Stimulated activated CD4-positive, alpha-beta T cell treated with anti-CD3 and anti-CD28 coated beads, Interleukin-15, amount 100 ng/mL, for 1 hour (primary cell): Measurements from ENCODE around the gene TDRKH.
"Not testable (repeated sequence)": the region's sequence is repeated elsewhere in the genome, so short reads cannot be mapped to it uniquely, and the experiment has no call there.

ENCODE experiments used
- DNase-seq, 2 donors: peaks; one replicate each; pipeline ENCODE4 v3.0.0-alpha.2; 2020; ENCODE audit warnings: low read depth in 1 of 2, low spot score in 1 of 2

Gene TDRKH

GRCh38 chr1:151768351-151769066 is 21.8 kb downstream of the TDRKH start:
- DNase-seq = not testable (repeated sequence)

DNA sequence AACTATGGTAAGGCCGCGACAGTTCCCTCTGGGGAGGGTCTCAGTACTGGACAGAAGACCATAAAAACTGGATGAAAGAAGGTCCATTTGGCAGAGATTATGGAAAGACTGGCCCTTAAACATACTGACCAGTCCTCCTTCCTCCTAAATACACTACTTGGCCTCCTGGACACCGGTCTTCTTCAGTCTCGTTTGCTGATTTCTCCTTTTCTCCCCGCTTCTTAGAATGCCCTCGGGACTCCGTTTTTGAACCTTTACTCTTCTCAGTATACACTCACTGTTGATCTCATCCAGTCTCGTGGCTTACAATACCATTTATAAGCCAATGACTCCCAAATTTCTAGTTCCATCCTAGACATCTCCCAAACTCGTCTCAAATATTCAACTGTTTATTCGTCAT is 26.3 kb downstream of the TDRKH start:
- no peak for DNase-seq

DNA sequence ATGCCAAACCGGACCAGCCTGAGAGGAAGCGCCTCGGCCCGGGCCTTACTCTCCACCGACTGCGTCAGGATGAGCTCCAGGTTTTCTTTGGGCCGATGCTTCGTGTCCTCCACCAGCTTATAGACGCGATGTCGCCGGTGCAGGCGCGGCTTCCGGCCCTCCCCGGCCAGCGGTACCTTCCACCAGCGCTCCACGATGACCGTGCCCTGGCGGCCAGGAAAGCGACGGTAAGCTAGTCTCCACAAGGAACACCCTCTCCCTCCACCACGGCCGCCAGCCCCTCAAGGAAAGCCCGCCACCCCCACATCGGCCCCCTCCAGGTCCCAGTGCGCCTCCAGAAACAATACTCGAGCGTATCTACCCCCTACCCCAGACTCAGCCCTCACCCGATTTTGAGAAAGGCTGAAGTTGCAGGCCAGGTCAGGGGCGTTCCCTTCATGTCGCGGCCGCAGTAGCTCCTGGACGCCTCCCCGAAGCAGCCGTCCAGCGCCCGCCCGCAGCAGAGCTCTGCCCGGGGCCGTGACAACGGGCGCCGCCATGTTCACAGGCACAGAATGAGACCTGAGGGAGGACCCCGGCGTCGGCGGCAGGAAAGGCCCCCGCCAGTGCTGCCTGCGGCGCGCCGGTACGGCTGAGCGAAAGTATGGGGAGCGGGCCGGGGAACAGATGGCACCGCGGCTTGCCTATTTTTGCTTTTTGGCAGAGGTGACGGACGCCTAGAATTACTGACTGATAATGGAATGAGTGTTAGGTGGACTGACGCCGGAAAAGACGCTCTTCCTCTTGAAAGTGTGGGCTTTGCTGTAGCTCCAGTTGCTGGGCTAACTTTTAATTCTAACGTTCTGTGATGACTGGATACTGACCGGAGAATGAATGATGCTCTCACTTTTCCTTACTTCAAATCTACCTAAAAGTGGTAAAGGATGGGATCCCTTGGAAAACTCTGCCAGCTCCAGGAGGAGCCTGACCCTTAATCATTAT is 27.1 kb downstream of the TDRKH start, which contains the start of gene MRPL9:
TSS of gene MRPL9 (minus strand) at position 556 of the 981 bp plus-strand sequence. CDS start at position 539, 17 bp downstream.
- peak; percentile 63 to 80 for DNase-seq

GRCh38 chr1:151760597-151761385 is 29.5 kb downstream of the TDRKH start:
- no peak for DNase-seq

DNA sequence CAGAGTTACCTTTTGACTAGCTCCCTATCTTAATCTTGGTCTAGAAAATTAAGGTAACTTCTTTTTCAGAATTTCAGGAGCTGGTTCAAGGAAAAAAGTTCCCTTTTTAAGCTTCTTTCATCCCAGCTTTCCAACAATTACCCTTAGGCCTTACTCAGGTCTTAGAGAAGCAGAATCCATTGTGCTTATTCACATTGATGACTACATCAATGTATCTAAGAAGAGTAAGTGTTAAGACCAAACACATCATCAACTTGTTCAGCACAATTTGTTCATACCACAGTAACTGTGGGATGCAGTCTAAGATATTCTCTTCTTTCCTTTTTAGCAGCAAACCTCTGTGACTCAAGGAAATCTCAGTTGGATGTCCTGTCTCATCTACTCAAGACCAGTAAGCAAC is 31.1 kb downstream of the TDRKH start:
- DNase-seq = no peak

GRCh38 chr1:151756291-151756690 is 34.0 kb downstream of the TDRKH start:
- DNase-seq = no peak

DNA sequence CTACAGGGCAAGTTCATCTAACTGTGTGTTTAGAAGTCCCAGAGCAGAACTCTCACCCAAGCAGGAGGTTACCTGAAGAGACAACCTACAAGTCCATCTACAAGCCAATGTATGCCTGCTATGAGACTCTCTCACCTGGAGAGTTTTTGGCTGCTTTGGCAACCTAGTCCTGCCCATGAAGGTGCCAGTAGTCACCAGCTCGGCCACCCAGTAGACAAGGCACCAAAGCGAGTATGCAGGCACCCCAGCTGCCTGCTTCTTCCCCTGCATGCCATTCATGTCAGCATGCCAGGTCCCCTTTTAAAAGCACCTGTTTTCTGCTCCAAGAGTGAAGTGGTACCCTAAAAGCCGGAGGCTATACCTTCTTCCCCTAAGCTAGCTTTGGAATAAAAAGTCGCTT is 48.8 kb downstream of the TDRKH start:
- no peak for DNase-seq

GRCh38 chr1:151739590-151740355 is 50.5 kb downstream of the TDRKH start:
- DNase-seq = no peak

DNA sequence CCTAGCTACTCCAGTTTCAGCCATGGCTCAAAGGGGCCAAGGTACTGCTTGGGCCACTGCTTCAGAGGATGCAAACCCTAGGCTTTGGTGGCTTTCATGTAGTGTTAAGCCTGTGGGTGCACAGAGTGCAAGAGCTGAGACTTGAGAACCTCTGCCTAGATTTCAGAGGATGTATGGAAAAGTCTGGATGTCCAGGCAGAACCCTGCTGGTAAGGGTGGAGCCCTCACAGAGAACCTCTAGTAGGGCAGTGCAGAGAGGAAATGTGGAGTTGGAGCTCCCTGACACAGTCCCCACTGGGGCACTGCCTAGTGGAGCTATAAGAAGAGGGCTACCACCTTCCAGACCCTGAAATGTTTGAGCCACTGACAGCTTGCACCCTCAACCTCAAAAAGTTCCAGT is 52.8 kb downstream of the TDRKH start:
- no peak for DNase-seq

GRCh38 chr1:151737026-151737425 is 53.3 kb downstream of the TDRKH start:
- DNase-seq = no peak

- not testable (repeated sequence) for DNase-seq
These were observed 56.3 kb downstream of the TDRKH start for GRCh38 chr1:151733995-151734394.

DNA sequence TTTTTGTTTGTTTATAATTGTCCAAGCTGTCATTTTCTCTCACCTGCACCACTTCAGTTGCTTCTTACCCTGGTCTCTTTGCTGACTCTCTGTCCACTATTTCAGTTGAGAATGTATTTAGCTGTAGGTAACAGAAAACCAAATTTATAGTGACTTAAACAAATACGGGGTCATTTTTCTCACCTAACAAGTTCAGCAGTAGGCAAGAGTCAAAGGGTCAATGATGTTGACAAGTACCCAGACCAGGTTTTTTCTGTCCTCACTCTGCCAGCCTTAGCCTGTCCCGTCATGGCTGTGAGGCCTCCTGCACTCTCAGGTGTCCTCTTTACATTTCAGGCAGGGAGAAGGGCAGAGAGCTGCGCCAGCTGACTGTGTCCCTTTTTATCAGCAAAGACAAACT is 57.2 kb downstream of the TDRKH start:
- DNase-seq = no peak

DNA sequence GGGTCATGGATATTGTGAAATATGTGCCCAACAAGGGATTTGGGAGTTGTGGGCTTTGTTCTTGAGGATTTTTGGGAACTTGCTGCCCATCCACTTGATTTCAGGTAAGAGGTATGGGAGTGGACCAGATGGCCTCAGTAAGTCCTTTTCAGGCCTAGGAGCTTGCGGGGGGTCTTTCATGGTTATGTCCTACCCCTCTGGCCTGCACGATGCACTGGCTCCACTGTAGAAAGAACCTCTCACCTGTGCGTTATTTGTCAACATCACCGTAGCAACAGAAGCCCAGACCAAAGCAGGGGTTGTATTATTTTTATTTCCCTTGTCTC is 60.4 kb downstream of the TDRKH start:
- no peak for DNase-seq

GRCh38 chr1:151729157-151729965 is 60.9 kb downstream of the TDRKH start:
- DNase-seq = no peak

DNA sequence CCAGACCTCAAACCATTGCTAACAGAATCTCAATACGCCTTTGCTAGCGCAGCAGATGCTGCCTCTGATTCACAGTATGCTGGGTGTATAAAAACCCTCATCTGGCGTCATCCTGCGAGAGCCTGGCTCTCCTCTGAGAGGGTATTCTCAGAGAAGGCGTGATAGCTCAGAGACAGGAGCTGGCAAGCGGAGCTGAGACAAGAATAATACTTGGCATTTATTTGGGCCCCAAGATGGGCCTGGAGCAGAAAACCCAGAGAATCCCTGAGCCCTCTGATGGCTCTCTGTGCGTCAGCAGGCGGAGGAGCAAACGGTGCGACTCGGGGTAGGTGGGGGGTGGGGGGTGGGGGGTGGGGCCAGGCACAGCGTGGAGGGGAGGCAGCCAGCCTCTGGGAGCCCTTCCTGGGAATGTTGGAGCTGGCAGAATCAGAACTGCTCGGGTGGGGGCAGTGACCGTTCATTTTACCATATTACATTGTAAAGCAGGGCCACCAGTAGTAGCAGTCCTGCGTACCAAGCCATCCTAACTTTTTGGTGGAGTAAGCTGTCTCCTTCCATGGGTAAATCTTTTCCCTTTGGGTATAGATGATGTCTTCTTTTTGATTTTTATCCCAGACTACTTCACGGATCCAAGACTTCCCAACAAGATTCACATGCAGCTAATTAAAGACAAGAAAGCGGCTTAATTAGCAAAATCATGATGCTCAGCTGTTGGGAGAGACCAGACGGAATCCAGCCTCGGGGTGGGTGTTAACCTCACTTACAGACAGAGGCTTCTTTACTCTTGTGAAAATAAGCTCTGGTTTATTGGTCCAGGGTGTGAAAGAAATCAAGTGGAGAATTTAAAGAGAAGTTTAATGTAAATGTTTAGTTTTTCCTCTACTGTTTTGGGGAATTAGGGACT is 61.9 kb downstream of the TDRKH start:
- no peak for DNase-seq

GRCh38 chr1:151723726-151724370 is 66.5 kb downstream of the TDRKH start:
- no peak for DNase-seq
